IPS-15b (cell line): ENCODE data around the gene EXPH5.

ENCODE experiments used
- H3K27me3 ChIP-seq: one replicate; pipeline ENCODE4 v1.6.1; 2013; ENCODE audit warnings: low read length; ENCODE audit not compliant: control insufficient read depth, insufficient read depth
- H3K36me3 ChIP-seq: one replicate; pipeline ENCODE4 v1.6.1; 2013; ENCODE audit warnings: low read length; ENCODE audit not compliant: control insufficient read depth, insufficient read depth
- H3K4me1 ChIP-seq: one replicate; pipeline ENCODE4 v1.6.1; 2013; ENCODE audit warnings: mild to moderate bottlenecking, low read length; ENCODE audit not compliant: control insufficient read depth, insufficient read depth
- H3K4me3 ChIP-seq: one replicate; pipeline ENCODE4 v1.5.1; 2013; ENCODE audit warnings: low read depth, low read length
- H3K9ac ChIP-seq: one replicate; pipeline ENCODE4 v1.6.1; 2013; ENCODE audit warnings: low read depth, mild to moderate bottlenecking, low read length
- H3K9me3 ChIP-seq: one replicate; pipeline ENCODE4 v1.6.1; 2013; ENCODE audit warnings: mild to moderate bottlenecking, low read length; ENCODE audit not compliant: control insufficient read depth, insufficient read depth

The EXPH5 gene

DNA sequence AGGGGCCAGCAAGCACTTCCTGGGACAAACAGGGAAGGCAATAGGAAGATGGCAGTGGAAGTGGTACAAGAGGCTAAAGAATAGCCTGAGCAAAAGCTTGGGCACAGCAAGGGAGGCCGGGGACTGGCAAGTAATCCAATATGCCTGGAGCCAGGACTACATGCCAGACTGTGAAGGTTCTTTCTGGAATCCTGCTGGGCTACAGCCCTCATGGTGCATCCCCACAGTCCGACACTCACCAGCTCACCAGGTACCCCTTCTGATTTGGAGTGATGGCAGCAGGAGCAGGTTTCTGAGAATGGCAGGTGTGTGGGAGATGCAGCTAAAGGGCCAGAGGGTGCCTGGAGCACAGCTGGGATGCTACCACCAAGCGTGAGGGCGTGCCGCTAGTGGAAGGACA lies 63.1 kb downstream of the EXPH5 start:
- no peaks in the 10 kb centered on the region for H3K9me3 ChIP-seq
- no peaks in the 10 kb centered on the region for H3K36me3 ChIP-seq
- no peaks in the 10 kb centered on the region for H3K27me3 ChIP-seq
- no peak overlapping the region for H3K4me3 ChIP-seq
- no peak overlapping the region for H3K9ac ChIP-seq
- H3K4me1 ChIP-seq, result no peaks in the 10 kb centered on the region

DNA sequence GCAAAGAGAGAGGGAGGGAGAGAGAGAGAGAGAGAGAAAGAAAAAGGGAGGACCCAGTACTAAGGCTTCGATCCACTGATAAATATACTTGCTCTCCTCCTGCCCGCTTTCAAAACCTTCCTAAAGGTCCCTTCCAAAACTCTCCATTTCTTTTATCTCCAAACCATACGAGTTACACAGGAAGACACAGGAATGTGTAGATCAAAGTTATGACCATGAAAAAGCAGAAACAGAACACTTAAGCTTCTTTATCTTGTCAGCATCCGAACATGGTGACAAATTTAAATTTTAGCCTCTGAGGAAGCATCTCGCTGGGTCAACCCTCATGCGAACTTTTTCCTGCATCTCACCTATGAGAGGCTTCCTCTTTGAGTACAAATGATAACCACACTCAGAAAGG lies 66.2 kb downstream of the EXPH5 start:
- Histone ChIP-seq H3K9ac (no peak overlapping the region), H3K9me3 (no peaks in the 10 kb centered on the region), H3K4me3 (no peak overlapping the region), H3K4me1 (no peaks in the 10 kb centered on the region), H3K36me3 (no peaks in the 10 kb centered on the region), H3K27me3 (no peaks in the 10 kb centered on the region)

DNA sequence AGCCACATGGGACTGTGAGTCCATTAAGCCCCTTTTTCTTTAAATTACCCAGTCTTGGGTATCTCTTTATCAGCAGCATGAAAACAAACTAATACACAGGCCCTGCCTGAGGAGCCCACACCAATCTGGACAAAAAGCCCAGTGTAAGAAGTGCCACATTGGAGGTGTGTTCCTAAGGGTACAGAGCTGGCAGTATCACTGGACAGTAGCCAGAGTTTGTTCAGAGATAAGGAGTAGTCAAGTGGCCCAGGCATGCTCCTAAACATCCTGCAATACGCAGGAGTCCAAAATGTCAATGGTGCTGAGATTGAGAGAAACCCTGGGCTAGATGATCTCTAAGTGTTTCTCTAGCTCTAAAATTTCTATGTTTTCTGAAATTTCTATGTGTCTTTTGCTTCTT lies 68.4 kb downstream of the EXPH5 start:
- no peaks in the 10 kb centered on the region for H3K27me3 ChIP-seq
- H3K36me3 ChIP-seq, result no peaks in the 10 kb centered on the region
- no peak overlapping the region for H3K4me3 ChIP-seq
- H3K9ac ChIP-seq, result no peak overlapping the region
- H3K9me3 ChIP-seq, result no peaks in the 10 kb centered on the region
- H3K4me1 ChIP-seq, result no peaks in the 10 kb centered on the region

DNA sequence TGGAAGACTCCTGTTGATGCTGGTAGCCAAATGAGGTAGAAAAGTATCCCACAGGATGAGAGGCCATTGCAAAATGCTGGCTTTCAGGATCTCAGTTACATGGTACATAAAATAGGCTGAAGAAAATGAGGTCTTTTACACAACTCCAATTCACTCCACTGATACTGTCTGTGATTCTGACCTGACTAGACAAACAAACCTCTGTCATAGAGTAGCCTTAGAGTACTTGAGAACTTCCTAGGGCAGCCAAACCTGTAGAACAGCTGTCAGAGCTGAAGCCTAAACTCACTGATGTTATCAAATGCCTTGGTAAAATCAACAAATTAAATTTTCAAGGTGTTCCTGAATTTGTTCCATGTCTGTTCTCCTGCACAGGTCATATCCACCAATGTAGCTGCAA lies 69.1 kb downstream of the EXPH5 start:
- Histone ChIP-seq H3K9ac (no peak overlapping the region), H3K4me3 (no peak overlapping the region), H3K4me1 (no peaks in the 10 kb centered on the region), H3K9me3 (no peaks in the 10 kb centered on the region), H3K36me3 (no peaks in the 10 kb centered on the region), H3K27me3 (no peaks in the 10 kb centered on the region)

GRCh38 chr11:108522318-108522717 lies 71.2 kb downstream of the EXPH5 start:
- Histone ChIP-seq H3K36me3 (no peaks in the 10 kb centered on the region), H3K9ac (no peak overlapping the region), H3K4me1 (no peaks in the 10 kb centered on the region), H3K27me3 (no peaks in the 10 kb centered on the region), H3K4me3 (no peak overlapping the region), H3K9me3 (no peaks in the 10 kb centered on the region)

GRCh38 chr11:108518581-108518980 lies 75.0 kb downstream of the EXPH5 start:
- H3K9me3 ChIP-seq, result no peaks in the 10 kb centered on the region
- no peak overlapping the region for H3K4me3 ChIP-seq
- H3K27me3 ChIP-seq, result no peaks in the 10 kb centered on the region
- no peaks in the 10 kb centered on the region for H3K36me3 ChIP-seq
- H3K9ac ChIP-seq, result no peak overlapping the region
- H3K4me1 ChIP-seq, result no peaks in the 10 kb centered on the region

- H3K9ac ChIP-seq, result no peak overlapping the region
- H3K9me3 ChIP-seq, result no peaks in the 10 kb centered on the region
- no peak overlapping the region for H3K4me3 ChIP-seq
- no peaks in the 10 kb centered on the region for H3K27me3 ChIP-seq
- H3K4me1 ChIP-seq, result no peaks in the 10 kb centered on the region
- no peaks in the 10 kb centered on the region for H3K36me3 ChIP-seq
These were observed 77.4 kb downstream of the EXPH5 start for GRCh38 chr11:108516125-108516524.

GRCh38 chr11:108512708-108513107 lies 80.9 kb downstream of the EXPH5 start:
- Histone ChIP-seq H3K9ac (no peak overlapping the region), H3K4me1 (no peaks in the 10 kb centered on the region), H3K4me3 (no peak overlapping the region), H3K9me3 (no peaks in the 10 kb centered on the region), H3K27me3 (no peaks in the 10 kb centered on the region), H3K36me3 (no peaks in the 10 kb centered on the region)

GRCh38 chr11:108511851-108512474 lies 81.6 kb downstream of the EXPH5 start:
- H3K36me3 ChIP-seq, result no peaks in the 10 kb centered on the region
- no peaks in the 10 kb centered on the region for H3K27me3 ChIP-seq

DNA sequence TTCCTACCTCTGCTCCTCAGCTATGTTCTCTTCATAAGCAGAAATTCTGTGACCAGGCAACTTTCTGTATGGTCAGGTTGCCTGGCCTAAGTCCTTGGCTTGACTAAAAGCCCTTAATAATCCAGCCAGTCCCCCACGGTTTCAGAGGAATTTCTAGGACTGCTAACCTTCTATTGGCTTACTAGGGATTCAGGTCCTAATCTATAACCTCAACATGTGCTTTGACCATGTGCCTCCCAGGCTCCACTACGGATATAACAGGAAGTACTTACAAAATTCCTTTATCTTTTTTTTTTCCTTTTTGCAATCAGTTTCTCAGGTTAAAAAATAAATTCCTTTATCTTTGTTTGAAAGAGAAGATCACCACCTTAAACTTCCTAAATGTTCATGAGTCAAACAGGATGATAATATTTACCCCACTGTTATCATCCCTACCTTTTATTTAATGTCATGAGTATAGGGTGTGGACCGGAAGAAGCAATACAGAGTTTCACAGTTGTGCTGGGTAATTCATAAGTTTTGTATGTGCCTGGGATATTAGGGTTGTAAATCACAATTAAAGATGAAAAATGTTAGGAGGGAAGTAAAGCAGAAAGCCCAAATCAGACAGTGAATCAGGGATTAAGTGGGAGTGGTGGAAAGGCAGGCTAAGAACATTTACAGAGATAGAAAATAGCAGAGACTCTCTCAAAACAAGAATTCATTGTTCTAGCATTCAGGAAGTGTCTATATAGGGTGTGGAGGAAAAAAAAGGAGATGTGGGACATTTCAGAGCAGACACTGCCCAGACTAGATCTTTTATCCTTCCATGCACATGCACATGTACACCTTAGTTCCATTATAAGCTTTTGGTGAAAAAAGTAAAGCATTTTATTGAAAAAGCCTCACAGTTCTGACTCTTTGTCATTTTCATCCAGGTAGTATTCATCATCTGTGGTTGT lies 84.6 kb downstream of the EXPH5 start:
- H3K9me3 ChIP-seq, result no peaks in the 10 kb centered on the region
- H3K36me3 ChIP-seq, result no peaks in the 10 kb centered on the region
- H3K4me3 ChIP-seq, result no peak overlapping the region
- no peaks in the 10 kb centered on the region for H3K27me3 ChIP-seq
- no peak overlapping the region for H3K9ac ChIP-seq
- H3K4me1 ChIP-seq, result no peaks in the 10 kb centered on the region

More at GRCh38 chr11:108511851-108512474, 81.6 kb downstream of the EXPH5 start:
- H3K4me1 ChIP-seq, result no peaks in the 10 kb centered on the region
- no peak overlapping the region for H3K9ac ChIP-seq
- no peaks in the 10 kb centered on the region for H3K9me3 ChIP-seq
- no peak overlapping the region for H3K4me3 ChIP-seq

DNA sequence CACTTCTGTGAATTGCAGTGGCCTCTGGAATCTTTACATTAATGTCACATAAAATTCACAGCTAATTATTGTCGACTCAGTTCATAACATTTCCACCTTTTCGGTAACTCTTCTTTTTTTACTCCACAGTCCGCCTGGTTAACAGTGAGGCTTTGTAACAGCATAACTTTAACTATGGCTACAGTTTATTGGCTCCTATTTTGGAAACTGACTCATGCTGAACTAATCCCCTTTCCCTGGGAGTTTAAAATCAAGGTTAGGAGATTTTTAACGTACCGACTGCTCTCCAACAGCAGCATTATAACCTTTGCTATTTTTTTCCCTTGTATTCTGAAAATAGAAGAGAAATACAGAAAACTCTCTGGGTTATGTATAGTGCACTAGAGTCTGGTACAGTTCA lies 92.2 kb downstream of the EXPH5 start:
- Histone ChIP-seq H3K36me3 (no peaks in the 10 kb centered on the region), H3K9ac (no peak overlapping the region), H3K9me3 (no peaks in the 10 kb centered on the region), H3K4me3 (no peak overlapping the region), H3K27me3 (no peaks in the 10 kb centered on the region), H3K4me1 (peaks cover 7% of the 10 kb centered on the region)

DNA sequence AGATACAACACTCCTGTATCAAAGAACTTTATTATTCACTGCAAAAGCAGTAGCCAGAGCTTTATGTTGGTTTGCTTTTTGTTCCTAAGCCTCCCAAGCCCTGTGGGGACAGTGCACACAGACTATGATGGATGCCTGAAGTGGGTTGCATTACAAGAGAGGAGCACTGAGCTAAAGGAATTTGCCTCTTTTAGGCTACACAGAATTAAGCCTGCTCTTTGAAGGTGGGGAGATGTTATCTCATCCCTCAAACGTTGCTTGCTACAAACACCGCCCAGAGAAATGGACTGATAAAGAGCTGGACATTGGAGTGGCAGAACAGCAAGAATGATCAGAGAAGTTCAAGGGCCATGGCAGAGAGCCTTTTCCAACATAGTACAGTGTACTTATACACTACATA lies 92.8 kb downstream of the EXPH5 start:
- H3K4me1 ChIP-seq, result peaks cover 8% of the 10 kb centered on the region
- H3K4me3 ChIP-seq, result no peak overlapping the region
- no peaks in the 10 kb centered on the region for H3K9me3 ChIP-seq
- H3K9ac ChIP-seq, result no peak overlapping the region
- H3K27me3 ChIP-seq, result no peaks in the 10 kb centered on the region
- H3K36me3 ChIP-seq, result no peaks in the 10 kb centered on the region
